GM21528 (cell line): ENCODE data around the gene NOL9.

ENCODE experiments used
- ATAC-seq: cut with Tn5 transposase; IDR thresholded peaks from one replicate; pipeline ENCODE4 v1.9.1; 2021; ENCODE audit warnings: mild to moderate bottlenecking, moderate library complexity; ENCODE audit not compliant: unreplicated experiment, low FRiP score

NOL9 gene

DNA sequence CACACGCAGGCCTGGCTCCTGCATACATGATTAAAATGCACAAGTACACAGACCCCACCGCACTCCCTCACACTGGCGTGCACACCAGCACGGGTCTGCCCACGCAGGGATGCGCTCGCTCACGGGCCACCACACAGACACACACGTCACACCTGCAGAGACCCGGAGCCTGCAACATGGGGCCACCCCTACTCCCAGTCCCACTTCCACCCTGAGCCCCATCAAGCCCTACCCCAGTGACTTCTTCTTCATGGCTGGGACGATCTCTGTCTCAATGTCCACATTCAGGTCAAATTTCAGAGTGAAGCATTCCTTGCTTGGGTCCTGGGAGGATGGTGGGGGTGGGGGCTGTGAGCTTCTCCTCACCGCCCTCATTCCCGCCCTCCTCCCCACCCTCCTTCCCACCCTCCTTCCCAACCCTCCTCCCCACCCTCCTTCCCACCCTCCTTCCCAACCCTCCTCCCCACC is 79.5 kb downstream of the NOL9 start:
- no peak for ATAC-seq

DNA sequence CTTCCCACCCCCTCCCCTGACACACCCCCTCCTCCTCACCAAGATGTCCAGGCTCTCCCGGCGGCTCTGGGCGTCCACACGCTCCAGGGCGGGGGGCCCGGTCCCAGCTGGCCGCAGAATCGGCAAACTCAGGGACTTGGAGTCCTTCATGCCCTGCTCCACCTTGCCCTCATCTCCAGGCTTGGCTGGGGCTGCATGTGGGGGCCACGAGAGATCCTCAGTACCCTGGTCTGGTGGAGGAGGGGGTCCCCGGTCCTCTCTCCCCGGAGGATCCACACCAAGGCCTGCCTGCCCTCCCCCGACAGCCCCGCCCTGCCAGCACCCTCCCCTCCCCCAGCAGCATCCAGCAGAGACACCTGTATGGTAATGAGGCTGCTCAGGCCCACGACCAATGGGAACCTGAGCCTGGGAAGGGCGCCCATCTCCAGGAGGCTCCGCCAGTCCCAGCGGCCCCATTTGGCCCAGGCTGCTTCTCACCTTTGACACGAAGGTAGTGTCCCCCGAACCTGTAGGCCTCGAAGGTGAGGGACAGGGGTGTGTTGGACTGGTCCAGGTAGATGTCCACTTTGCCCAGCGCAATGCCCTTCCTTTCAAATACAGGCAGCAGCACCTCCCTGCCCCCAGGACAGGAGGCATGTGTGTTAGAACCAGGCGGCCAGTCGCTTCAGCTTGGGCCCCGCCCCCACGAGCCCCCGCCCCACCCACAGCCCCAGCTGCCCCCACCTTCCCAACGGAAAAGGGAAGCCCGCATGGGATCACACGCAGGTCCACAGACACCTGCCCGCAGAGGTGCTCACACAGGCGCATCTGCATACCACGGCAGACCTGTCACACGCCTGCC is 80.1 kb downstream of the NOL9 start:
- ATAC-seq: no peak

DNA sequence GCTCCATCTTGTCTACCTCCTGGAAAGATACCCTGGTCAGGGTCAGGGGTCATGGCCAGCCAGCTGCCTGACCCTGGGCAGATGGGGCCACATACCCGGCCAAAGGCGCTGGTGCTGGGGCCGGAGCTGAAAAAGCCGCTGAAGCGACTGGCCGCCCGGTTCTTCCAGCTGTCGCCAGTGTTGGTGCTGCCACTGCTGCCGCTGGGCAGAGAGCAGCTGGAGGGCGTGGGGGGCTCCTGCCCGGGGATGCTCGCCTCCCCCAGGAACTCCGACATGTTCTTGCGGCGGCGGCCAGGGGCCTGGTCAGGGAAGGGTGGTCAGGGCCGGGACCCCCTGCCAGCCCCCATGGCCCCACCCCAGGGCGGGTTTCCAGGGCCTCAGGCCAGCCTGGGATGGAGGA is 81.2 kb downstream of the NOL9 start:
- no peak for ATAC-seq

DNA sequence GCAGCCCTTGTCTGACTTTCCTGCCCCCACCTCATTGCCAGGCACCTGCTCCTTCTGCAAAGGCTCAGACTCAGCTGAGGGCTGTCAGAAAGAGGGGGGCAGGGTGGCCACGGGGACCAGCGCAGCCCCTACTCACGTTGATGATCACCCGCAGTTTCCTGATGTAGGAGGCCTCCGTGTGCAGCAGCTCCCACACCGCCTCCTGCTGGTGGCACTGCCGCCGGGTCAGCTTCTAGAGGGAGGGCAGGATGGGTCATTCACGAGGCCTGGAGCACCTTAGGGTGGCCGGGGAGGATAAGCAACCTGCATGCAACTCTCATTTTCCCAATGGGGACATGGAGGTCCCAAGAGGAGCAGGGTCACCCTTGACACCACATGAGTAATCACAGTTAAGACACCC is 81.9 kb downstream of the NOL9 start:
- ATAC-seq: no peak

DNA sequence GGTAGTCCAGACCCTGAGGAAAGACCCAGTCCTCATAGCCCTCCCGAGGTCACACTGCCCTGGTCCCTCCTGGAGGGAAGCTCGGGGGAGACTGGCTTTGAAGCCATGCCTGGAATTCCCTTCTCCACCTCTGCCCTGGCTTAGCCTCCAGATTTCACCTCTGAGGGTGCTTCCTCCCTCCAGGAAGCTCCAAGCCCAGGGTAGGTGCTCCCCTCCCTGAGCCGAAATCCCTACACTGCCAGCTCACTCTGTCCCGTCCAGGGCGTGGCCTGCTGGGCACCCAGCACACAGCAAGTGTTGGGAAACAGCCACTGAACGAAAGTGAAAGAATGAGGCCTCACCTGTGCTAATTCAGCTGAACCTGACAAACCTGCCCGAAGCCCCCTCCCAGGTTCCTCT is 82.3 kb downstream of the NOL9 start:
- ATAC-seq: no peak
